Suprapubic skin (tissue), 4 donors: Measurements from ENCODE around the gene ZBTB46. TPM values are rescaled to one million over a fixed set of nuclear protein-coding genes. Genes with fewer than 3 reads are reported as not detected.

ENCODE experiments used
- DNase-seq, 2 donors: peaks; one replicate each; pipeline ENCODE4 v3.0.0-alpha.2; 2019; ENCODE audit warnings: low spot score in 2 of 2
- H3K27ac ChIP-seq: fragments of 200-600 bp; sonication (generic); one replicate; pipeline ENCODE4 v1.5.1; 2019
- H3K27me3 ChIP-seq: fragments of 200-600 bp; sonication (generic); one replicate; pipeline ENCODE4 v1.5.1; 2019
- H3K36me3 ChIP-seq: fragments of 200-600 bp; sonication (generic); one replicate; pipeline ENCODE4 v1.5.1; 2019
- H3K4me1 ChIP-seq: fragments of 200-600 bp; sonication (generic); one replicate; pipeline ENCODE4 v1.5.1; 2019
- H3K4me3 ChIP-seq: fragments of 200-600 bp; sonication (generic); one replicate; pipeline ENCODE4 v1.5.1; 2019; ENCODE audit warnings: mild to moderate bottlenecking
- H3K9me3 ChIP-seq: fragments of 200-600 bp; sonication (generic); one replicate; pipeline ENCODE4 v1.5.1; 2019
- EP300 ChIP-seq: sonication (generic); formaldehyde crosslinking; IDR thresholded peaks from one replicate; pipeline ENCODE4 v1.6.1; 2017; ENCODE audit warnings: antibody characterized with exemption
- POLR2A ChIP-seq, 2 donors: fragments of 450-650 bp; IDR thresholded peaks; one replicate each; pipeline ENCODE4 v1.6.1; 2017; ENCODE audit warnings: antibody characterized with exemption in 2 of 2, mild to moderate bottlenecking in 2 of 2, moderate library complexity in 2 of 2
- POLR2AphosphoS5 ChIP-seq, 3 donors: sonication (generic); formaldehyde crosslinking; IDR thresholded peaks; one replicate each; pipeline ENCODE4 v1.6.1; 2017; ENCODE audit warnings: antibody characterized with exemption in 3 of 3
- WGBS: methylation state at CpG from one replicate; pipeline ENCODE4 v1.1.5; 2018; 5-methylcytosine and 5-hydroxymethylcytosine counted together
- total RNA-seq, 4 donors: library from RNA; depleted of rRNA; stranded (reverse); fragments of >200 nt; gene quantifications; one replicate each; pipeline ENCODE4 v1.1.0, GENCODE V29; 2016
- TF ChIP-seq, protein P1 (sequence below), 2 donors: fragments of 200-600 bp in 1 of 2; fragments of 450-650 bp in 1 of 2; sonication (generic) in 1 of 2; IDR thresholded peaks; one replicate each; pipeline ENCODE4 v1.5.1; 2016 to 2019; ENCODE audit warnings: antibody characterized with exemption in 2 of 2, mild to moderate bottlenecking in 1 of 2, moderate library complexity in 1 of 2

The ZBTB46 gene
- total RNA-seq, 4 donors from 2014 or later, result 3.4 to 5.1 (median 4.4) TPM

- Histone ChIP-seq H3K27me3 (no peaks in the 10 kb centered on the region), H3K4me3 (no peak overlapping the region), H3K4me1 (no peaks in the 10 kb centered on the region), H3K9me3 (no peaks in the 10 kb centered on the region), H3K27ac (no peak overlapping the region), H3K36me3 (peaks cover 13% of the 10 kb centered on the region)
- no peak for TF ChIP-seq EP300
- TF ChIP-seq, protein P1, sequence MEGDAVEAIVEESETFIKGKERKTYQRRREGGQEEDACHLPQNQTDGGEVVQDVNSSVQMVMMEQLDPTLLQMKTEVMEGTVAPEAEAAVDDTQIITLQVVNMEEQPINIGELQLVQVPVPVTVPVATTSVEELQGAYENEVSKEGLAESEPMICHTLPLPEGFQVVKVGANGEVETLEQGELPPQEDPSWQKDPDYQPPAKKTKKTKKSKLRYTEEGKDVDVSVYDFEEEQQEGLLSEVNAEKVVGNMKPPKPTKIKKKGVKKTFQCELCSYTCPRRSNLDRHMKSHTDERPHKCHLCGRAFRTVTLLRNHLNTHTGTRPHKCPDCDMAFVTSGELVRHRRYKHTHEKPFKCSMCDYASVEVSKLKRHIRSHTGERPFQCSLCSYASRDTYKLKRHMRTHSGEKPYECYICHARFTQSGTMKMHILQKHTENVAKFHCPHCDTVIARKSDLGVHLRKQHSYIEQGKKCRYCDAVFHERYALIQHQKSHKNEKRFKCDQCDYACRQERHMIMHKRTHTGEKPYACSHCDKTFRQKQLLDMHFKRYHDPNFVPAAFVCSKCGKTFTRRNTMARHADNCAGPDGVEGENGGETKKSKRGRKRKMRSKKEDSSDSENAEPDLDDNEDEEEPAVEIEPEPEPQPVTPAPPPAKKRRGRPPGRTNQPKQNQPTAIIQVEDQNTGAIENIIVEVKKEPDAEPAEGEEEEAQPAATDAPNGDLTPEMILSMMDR (IDR thresholded peaks at IDR 0.05), result no peak
- TF ChIP-seq POLR2AphosphoS5 (IDR thresholded peaks at IDR 0.05), result no peak
- TF ChIP-seq POLR2A (IDR thresholded peaks at IDR 0.05), result no peak
- 98% methylated on average over 40 of the region's 57 CpGs for whole genome bisulfite sequencing
- DNase-seq, result no peak
Observed at GRCh38 chr20:63789836-63790571, 41.1 kb downstream of the ZBTB46 start.

DNA sequence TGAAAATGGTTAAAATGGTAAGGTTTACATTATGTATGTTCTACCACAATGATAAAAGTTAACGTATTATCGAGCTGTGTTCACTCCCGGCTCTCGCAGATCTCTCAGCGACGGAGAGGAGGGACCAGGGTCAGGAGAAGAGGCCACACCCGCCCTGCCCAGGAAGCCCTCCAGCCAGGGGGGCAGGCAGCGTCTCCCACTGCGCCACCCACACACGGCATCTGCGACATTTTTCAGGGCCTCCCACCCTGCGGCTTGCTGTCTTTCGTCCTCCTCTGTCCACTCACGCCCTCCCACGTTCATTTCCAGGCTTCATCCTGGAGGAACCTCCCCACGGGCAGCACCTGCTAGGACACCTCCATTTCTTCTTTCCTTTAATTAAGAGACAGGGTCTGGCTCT lies 43.3 kb downstream of the ZBTB46 start:
- TF ChIP-seq POLR2A (IDR thresholded peaks at IDR 0.05) (no peak), EP300 (no peak), POLR2AphosphoS5 (IDR thresholded peaks at IDR 0.05) (no peak)
- TF ChIP-seq, protein P1 (IDR thresholded peaks at IDR 0.05), result no peak
- WGBS, result 84% methylated on average over 16 of the region's 16 CpGs
- no peaks in the 10 kb centered on the region for H3K4me1 ChIP-seq
- H3K36me3 ChIP-seq, result peaks cover 13% of the 10 kb centered on the region
- no peak overlapping the region for H3K27ac ChIP-seq
- H3K9me3 ChIP-seq, result no peaks in the 10 kb centered on the region
- no peaks in the 10 kb centered on the region for H3K27me3 ChIP-seq
- no peak for DNase-seq
- no peak overlapping the region for H3K4me3 ChIP-seq

- DNase-seq, result no peak
- peaks cover 13% of the 10 kb centered on the region for H3K36me3 ChIP-seq
- no peaks in the 10 kb centered on the region for H3K9me3 ChIP-seq
- no peak overlapping the region for H3K4me3 ChIP-seq
- TF ChIP-seq EP300 (no peak), POLR2A (IDR thresholded peaks at IDR 0.05) (no peak), POLR2AphosphoS5 (IDR thresholded peaks at IDR 0.05) (no peak)
- TF ChIP-seq, protein P1 (IDR thresholded peaks at IDR 0.05), result no peak
- H3K27ac ChIP-seq, result no peak overlapping the region
- 89% methylated on average over 11 of the region's 11 CpGs for WGBS
- no peaks in the 10 kb centered on the region for H3K4me1 ChIP-seq
- H3K27me3 ChIP-seq, result no peaks in the 10 kb centered on the region
Observed at GRCh38 chr20:63787302-63787701, 43.8 kb downstream of the ZBTB46 start.

DNA sequence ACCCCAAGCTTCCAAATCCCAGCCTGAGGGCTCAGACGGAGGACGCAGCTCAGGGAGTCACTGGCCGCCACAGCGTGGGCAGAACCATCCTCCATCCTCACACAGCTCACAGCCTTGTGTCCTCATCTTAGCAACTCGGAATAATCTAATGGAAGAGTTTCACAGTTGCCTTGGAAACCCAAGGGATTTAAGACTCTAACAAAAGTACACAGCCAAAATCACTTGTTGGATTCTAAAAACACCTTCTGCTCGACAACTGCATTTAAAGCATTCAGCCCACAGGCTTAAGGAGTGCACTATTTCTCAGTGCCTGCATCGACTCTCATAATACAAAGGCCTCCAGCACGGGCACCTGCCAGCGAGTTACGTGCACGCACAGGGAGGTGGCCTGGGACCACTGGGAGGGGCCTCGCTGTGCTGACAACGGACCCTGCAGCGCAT lies 45.4 kb downstream of the ZBTB46 start:
- DNase-seq, result no peak
- 83% methylated on average over 14 of the region's 14 CpGs for WGBS
- no peak for TF ChIP-seq POLR2AphosphoS5 (IDR thresholded peaks at IDR 0.05)
- Histone ChIP-seq H3K27ac (no peak overlapping the region), H3K4me1 (no peaks in the 10 kb centered on the region), H3K4me3 (no peak overlapping the region), H3K27me3 (no peaks in the 10 kb centered on the region), H3K9me3 (no peaks in the 10 kb centered on the region), H3K36me3 (peaks cover 13% of the 10 kb centered on the region)

- no peaks in the 10 kb centered on the region for H3K4me1 ChIP-seq
- no peaks in the 10 kb centered on the region for H3K36me3 ChIP-seq
- DNase-seq, result no peak
- H3K27ac ChIP-seq, result no peak overlapping the region
- WGBS, result 82% methylated on average over 12 of the region's 16 CpGs
- TF ChIP-seq POLR2A (IDR thresholded peaks at IDR 0.05), result no peak
- TF ChIP-seq, protein P1 (IDR thresholded peaks at IDR 0.05), result no peak
- no peak for TF ChIP-seq POLR2AphosphoS5 (IDR thresholded peaks at IDR 0.05)
- no peak for TF ChIP-seq EP300
- no peaks in the 10 kb centered on the region for H3K9me3 ChIP-seq
- no peak overlapping the region for H3K4me3 ChIP-seq
- no peaks in the 10 kb centered on the region for H3K27me3 ChIP-seq
Observed at GRCh38 chr20:63783970-63784369, 47.1 kb downstream of the ZBTB46 start.
